ENCODE results near the gene FAM110C. TPM values are rescaled to one million over a fixed set of nuclear protein-coding genes. Genes with fewer than 3 reads are reported as not detected.
"Not testable (repeated sequence)": the region's sequence is repeated elsewhere in the genome, so short reads cannot be mapped to it uniquely, and the experiment has no call there.

The FAM110C gene
- 3.1 TPM for total RNA-seq

- DNase-seq, result no peak
Observed at GRCh38 chr2:46471-47345, at the start of gene FAM110C. Gene FAM110C (minus strand): TSS chr2:46505. CDS start chr2:46385, 120 bp downstream.

GRCh38 chr2:92326-92725 is 46.0 kb upstream of the FAM110C start:
- DNase-seq, result no peak

- DNase-seq, result no peak
Observed at GRCh38 chr2:90645-91312, 44.5 kb upstream of the FAM110C start.

GRCh38 chr2:85761-86160 is 39.5 kb upstream of the FAM110C start:
- DNase-seq, result no peak

GRCh38 chr2:84121-84520 is 37.8 kb upstream of the FAM110C start:
- DNase-seq, result no peak

- DNase-seq, result no peak
Observed at GRCh38 chr2:80971-81736, 34.8 kb upstream of the FAM110C start.

- DNase-seq, result no peak
Observed at GRCh38 chr2:80378-80777, 34.1 kb upstream of the FAM110C start.

GRCh38 chr2:71309-72035 is 25.2 kb upstream of the FAM110C start:
- no peak for DNase-seq

- DNase-seq, result no peak
Observed at GRCh38 chr2:69366-70344, 23.4 kb upstream of the FAM110C start.

- not testable (repeated sequence) for DNase-seq
Observed at GRCh38 chr2:68637-69036, 22.3 kb upstream of the FAM110C start.

GRCh38 chr2:66853-67252 is 20.5 kb upstream of the FAM110C start:
- DNase-seq, result no peak

GRCh38 chr2:65121-65520 is 18.8 kb upstream of the FAM110C start:
- DNase-seq, result no peak

GRCh38 chr2:55587-56448 is 9.5 kb upstream of the FAM110C start:
- DNase-seq, result no peak

GRCh38 chr2:51613-52012 is 5.3 kb upstream of the FAM110C start:
- DNase-seq, result no peak

- DNase-seq, result no peak
Observed at GRCh38 chr2:47737-48136, 1.4 kb upstream of the FAM110C start.

- no peak for DNase-seq
Observed at GRCh38 chr2:47346-47725, 1.0 kb upstream of the FAM110C start.

- no peak for DNase-seq
Observed at GRCh38 chr2:46131-46470, 204 bp downstream of the FAM110C start.

- no peak for DNase-seq
Observed at GRCh38 chr2:45342-46130, 769 bp downstream of the FAM110C start.

GRCh38 chr2:44748-45341 is 1.5 kb downstream of the FAM110C start:
- DNase-seq, result no peak

All from occipital lobe (tissue), 2 donors.